Progenitor cell of endocrine pancreas (in vitro differentiated cells): ENCODE results near the gene TREX2. TPM values are rescaled to one million over a fixed set of nuclear protein-coding genes. Genes with fewer than 3 reads are reported as not detected.

ENCODE experiments used
- DNase-seq: peaks from one replicate; pipeline ENCODE4 v3.0.0; 2021; ENCODE audit warnings: low spot score; ENCODE audit not compliant: unreplicated experiment
- H3K27ac Mint-ChIP-seq: 2 replicates; pipeline ENCODE4 v1.8.0; 2021; ENCODE audit warnings: mild to moderate bottlenecking, moderate library complexity, mixed read lengths
- H3K27me3 Mint-ChIP-seq: 2 replicates; pipeline ENCODE4 v1.8.0; 2021; ENCODE audit warnings: mixed read lengths
- H3K36me3 Mint-ChIP-seq: 2 replicates; pipeline ENCODE4 v1.8.0; 2022; ENCODE audit warnings: mixed read lengths; ENCODE audit not compliant: insufficient read depth
- H3K4me1 Mint-ChIP-seq: 2 replicates; pipeline ENCODE4 v1.8.0; 2021; ENCODE audit warnings: low read depth, mixed read lengths
- H3K4me3 Mint-ChIP-seq: 2 replicates; pipeline ENCODE4 v1.8.0; 2021; ENCODE audit warnings: low read depth, mild to moderate bottlenecking, moderate library complexity, mixed read lengths
- H3K9me3 Mint-ChIP-seq: 2 replicates; pipeline ENCODE4 v1.8.0; 2021; ENCODE audit warnings: low read depth, mixed read lengths
- total RNA-seq: library from RNA; stranded (reverse); gene quantifications from 2 replicates; pipeline ENCODE4 v1.2.1, GENCODE V29; 2021
- TF ChIP-seq, protein P1 (sequence below): fragments of 200-600 bp; sonication (generic); IDR thresholded peaks from one replicate; pipeline ENCODE4 v1.5.0; 2021; ENCODE audit warnings: antibody characterized with exemption, mild to moderate bottlenecking; ENCODE audit not compliant: unreplicated experiment

The TREX2 gene
- total RNA-seq, 1 donor from 2014 or later = 0.41 TPM

DNA sequence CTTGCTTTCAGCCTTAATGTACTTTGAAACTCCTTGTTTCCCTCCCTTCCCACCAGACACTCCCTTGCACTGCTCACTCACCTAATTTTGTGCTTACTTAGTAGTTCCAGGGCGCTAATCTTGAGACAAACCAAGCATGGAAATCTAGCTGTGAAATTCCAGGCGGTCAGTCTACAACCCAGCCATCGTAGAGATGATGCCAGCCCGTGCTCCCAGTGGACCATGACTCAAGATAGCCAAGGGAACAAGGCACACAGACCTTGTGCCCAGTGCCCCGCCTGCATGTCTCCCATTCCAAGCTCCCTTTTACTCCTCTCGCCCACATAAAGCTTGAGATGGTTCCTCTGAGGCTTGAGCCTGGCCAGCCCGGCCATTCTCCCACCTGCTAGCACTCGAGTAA is 11.1 kb downstream of the TREX2 start:
- Mint-ChIP-seq H3K4me3 (no peak overlapping the region), H3K27me3 (peaks cover 6% of the 10 kb centered on the region), H3K9me3 (peaks cover 12% of the 10 kb centered on the region), H3K36me3 (no peaks in the 10 kb centered on the region), H3K4me1 (no peaks in the 10 kb centered on the region), H3K27ac (no peak overlapping the region)
- DNase-seq = no peak
- TF ChIP-seq, protein P1, sequence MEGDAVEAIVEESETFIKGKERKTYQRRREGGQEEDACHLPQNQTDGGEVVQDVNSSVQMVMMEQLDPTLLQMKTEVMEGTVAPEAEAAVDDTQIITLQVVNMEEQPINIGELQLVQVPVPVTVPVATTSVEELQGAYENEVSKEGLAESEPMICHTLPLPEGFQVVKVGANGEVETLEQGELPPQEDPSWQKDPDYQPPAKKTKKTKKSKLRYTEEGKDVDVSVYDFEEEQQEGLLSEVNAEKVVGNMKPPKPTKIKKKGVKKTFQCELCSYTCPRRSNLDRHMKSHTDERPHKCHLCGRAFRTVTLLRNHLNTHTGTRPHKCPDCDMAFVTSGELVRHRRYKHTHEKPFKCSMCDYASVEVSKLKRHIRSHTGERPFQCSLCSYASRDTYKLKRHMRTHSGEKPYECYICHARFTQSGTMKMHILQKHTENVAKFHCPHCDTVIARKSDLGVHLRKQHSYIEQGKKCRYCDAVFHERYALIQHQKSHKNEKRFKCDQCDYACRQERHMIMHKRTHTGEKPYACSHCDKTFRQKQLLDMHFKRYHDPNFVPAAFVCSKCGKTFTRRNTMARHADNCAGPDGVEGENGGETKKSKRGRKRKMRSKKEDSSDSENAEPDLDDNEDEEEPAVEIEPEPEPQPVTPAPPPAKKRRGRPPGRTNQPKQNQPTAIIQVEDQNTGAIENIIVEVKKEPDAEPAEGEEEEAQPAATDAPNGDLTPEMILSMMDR = no peak

DNA sequence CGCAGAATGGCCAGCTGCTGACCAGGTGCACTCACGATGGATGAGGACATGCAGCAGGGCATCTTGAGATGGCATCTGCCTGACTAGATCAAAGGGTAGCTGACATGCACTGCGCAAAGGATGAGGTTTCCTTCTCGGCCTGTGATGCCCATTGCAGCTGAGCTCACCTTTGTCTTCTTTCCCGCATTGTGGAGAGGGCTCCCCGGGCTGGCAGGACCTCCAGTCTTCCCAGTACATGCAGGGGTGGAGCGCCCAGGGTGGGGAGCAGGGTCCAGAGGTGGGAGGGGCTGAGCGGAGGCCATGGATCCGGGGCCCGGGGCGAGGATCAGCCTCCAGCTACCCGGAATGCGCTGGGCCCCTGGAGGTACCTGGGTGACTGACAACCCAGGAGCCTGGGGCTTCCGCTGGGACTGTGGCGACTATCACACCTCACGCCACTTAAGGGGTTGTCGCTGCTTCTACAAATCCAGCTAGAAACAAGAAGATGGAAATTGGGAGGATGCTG is 12.0 kb downstream of the TREX2 start:
- H3K27me3 Mint-ChIP-seq = peaks cover 6% of the 10 kb centered on the region
- DNase-seq = no peak
- H3K9me3 Mint-ChIP-seq = peaks cover 11% of the 10 kb centered on the region
- no peaks in the 10 kb centered on the region for H3K4me1 Mint-ChIP-seq
- H3K27ac Mint-ChIP-seq = no peak overlapping the region
- H3K4me3 Mint-ChIP-seq = no peak overlapping the region
- H3K36me3 Mint-ChIP-seq = no peaks in the 10 kb centered on the region
- TF ChIP-seq, protein P1 = no peak

DNA sequence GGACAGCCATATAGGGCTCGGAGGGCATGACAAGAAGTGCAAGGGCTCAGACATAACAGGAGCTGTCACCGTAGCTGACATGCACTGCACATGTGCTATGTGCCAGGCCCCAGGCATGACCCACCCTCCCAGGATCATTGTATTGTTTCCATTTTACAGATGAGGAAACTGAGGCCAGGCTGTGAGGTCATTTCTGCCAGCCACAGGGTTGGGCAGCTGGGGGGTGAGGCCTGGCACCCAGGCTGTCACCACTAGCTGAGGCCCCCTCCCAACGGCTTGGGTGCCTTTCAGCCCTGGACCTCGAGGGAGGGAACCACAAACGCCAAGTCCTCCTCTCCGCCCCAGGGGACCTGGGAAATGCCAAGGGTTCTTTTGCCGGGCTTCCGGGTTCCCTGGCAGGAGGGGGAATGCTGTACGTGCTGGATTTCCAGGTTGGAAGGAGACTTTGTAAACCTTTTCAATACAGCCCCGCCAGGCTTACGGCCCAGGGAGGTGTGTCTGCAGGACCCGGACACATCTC is 12.6 kb downstream of the TREX2 start:
- DNase-seq = no peak
- peaks cover 10% of the 10 kb centered on the region for H3K9me3 Mint-ChIP-seq
- peaks cover under 1% of the 10 kb centered on the region for H3K27me3 Mint-ChIP-seq
- H3K27ac Mint-ChIP-seq = no peak overlapping the region
- H3K4me3 Mint-ChIP-seq = no peak overlapping the region
- H3K36me3 Mint-ChIP-seq = no peaks in the 10 kb centered on the region
- TF ChIP-seq, protein P1 = no peak
- H3K4me1 Mint-ChIP-seq = no peaks in the 10 kb centered on the region

DNA sequence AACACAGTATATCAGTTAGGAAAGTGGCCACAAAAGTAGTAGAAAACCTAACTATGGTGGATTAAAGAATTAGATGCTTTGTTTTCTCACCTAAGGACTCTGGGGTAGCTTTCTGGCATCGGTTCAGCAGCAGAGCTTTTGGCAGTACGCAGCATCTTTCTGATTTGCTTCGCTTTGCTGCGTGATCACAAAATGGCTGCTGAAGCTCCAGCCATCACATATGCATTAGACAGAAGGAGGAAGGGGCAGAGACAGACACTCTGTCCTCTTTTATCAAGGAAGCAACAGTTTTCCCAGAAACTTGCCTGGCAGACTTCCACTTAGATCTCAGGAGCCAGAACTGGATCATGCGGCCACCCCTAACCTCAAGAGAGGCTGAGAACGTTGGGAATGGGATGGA is 15.1 kb downstream of the TREX2 start:
- Mint-ChIP-seq H3K27me3 (no peaks in the 10 kb centered on the region), H3K4me1 (no peaks in the 10 kb centered on the region), H3K4me3 (no peak overlapping the region), H3K27ac (no peak overlapping the region), H3K9me3 (peaks cover 16% of the 10 kb centered on the region), H3K36me3 (no peaks in the 10 kb centered on the region)
- DNase-seq = no peak
- TF ChIP-seq, protein P1 = no peak

DNA sequence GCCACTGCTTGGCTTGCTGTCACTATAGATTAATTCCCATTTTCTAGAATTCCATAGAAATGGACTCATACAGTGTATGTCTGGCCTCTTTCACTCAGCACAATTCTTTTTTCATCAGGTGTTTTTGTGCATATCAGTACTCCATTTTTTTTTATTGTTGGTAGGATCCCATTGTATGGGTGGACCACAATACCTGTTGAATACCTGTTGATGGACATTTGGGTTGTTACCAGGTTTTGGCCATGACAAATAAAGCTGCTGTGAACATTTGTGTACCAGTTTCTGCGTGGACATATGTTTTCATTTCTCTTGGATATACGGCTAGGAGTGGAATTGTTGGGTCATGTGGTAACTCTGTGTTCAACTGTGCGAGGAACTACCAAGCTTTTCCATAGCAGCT is 19.7 kb downstream of the TREX2 start:
- Mint-ChIP-seq H3K4me3 (no peak overlapping the region), H3K27ac (no peak overlapping the region), H3K36me3 (no peaks in the 10 kb centered on the region), H3K9me3 (peaks cover 19% of the 10 kb centered on the region), H3K27me3 (no peaks in the 10 kb centered on the region), H3K4me1 (no peaks in the 10 kb centered on the region)
- TF ChIP-seq, protein P1 = no peak
- DNase-seq = no peak
